Measurements from ENCODE around the gene CD96.

CD96 gene

GRCh38 chr3:111681661-111682426 lies 139.8 kb downstream of the CD96 start:
- DNase-seq = no peak

- DNase-seq = no peak
Measured at GRCh38 chr3:111684640-111685039, 142.6 kb downstream of the CD96 start.

- no peak for DNase-seq
Measured at GRCh38 chr3:111688190-111688800, 146.3 kb downstream of the CD96 start.

GRCh38 chr3:111690242-111690641 lies 148.2 kb downstream of the CD96 start:
- DNase-seq = no peak

- no peak for DNase-seq
Measured at GRCh38 chr3:111691293-111691909, 149.4 kb downstream of the CD96 start.

- no peak for DNase-seq
Measured at GRCh38 chr3:111692593-111693552, 150.9 kb downstream of the CD96 start.

- no peak for DNase-seq
Measured at GRCh38 chr3:111694471-111694870, 152.5 kb downstream of the CD96 start.

- peak in 1 of 2 experiments; percentile 28 for DNase-seq
Measured at GRCh38 chr3:111695636-111696117, 153.7 kb downstream of the CD96 start.

GRCh38 chr3:111700054-111700453 lies 158.1 kb downstream of the CD96 start:
- DNase-seq = no peak

- DNase-seq = no peak
Measured at GRCh38 chr3:111701292-111701906, 159.4 kb downstream of the CD96 start.
